GM18499 (cell line): ENCODE results near the gene ARSI.

Experiments
- ATAC-seq: cut with Tn5 transposase; IDR thresholded peaks from one replicate; pipeline ENCODE4 v1.9.1; 2021; ENCODE audit warnings: moderate number of reproducible peaks; ENCODE audit not compliant: insufficient read depth, unreplicated experiment

ARSI gene

DNA sequence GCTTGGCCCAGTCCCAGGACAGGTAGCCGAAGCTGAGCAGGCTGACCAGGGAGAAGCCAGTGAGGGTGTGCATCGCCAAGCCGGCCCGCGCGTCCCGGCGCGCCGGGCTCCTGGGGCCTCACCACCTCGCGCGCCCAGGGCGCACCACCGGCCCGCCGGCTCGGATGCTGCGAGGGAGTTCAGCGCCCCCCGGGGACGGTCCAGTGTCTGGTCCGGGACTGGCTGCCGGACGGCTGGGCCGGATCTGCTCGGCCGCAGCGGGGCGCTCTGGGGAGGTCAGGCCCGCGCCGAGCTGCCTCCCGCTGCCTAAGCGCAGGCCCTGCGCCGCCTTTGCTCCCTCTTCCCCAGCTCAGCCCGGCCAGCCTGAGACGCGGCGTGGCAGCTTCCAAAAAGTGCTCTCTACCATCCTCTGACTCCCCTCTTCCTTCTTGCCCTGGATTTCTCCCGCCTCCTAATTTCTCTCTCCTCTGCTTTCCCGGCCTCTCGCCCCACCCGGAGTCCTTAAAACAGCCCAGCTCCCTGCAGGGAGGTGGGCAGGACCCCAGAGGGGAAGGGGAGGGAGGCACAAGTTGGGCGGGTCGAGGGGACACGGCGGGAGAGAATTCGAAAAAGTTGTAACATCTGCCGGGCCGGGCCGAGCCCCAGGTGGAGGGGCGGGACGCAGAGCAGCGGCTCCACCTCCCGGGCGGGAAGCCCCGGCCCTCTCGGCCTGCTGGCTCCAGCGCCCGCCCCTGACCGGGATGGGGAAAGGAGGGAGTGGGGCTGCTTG lies at the start of gene ARSI:
ARSI (minus strand) TSS at position 605 of the 769 bp plus-strand sequence; CDS start at position 73, 532 bp downstream.
- no peak for ATAC-seq

DNA sequence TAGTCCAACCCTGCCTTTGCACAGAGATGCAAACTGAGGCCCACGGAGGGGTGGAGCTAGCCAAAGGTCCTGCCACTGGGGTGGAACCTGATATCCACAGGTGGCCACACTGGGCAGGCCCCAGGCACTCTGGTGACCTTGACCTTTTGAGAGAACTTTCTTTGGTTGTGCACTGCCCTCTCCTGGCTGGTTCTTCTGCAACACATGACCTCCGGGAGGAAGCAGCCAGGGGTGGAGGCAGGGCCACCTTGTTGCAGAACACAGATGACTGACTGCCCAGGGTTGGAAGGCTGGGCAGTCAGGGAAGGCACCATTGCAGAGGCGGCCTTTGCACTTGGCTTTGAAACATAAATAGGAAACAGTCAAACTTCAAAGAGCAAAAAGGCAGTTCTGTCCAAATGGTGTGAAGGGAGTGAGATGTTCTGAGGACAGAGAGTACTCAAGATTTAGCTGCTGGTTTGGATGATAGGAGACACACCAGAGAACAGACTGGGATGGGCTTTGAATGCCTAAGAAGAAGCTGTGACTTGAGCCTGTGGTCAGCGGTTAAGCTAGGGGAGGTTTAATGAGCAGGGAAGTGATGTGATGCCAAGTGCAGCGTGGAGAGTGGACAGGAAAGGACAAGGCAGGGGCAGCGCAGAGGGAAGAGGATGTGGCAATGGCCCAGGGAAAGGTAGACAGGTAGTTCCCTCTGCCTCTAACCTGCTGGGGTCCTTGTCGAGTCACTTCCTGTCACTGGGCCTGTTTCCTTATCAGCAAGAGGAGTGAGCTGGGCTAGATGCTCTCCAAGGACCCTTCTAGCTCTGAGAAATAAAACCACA lies 48.0 kb upstream of the ARSI start:
- ATAC-seq: no peak

DNA sequence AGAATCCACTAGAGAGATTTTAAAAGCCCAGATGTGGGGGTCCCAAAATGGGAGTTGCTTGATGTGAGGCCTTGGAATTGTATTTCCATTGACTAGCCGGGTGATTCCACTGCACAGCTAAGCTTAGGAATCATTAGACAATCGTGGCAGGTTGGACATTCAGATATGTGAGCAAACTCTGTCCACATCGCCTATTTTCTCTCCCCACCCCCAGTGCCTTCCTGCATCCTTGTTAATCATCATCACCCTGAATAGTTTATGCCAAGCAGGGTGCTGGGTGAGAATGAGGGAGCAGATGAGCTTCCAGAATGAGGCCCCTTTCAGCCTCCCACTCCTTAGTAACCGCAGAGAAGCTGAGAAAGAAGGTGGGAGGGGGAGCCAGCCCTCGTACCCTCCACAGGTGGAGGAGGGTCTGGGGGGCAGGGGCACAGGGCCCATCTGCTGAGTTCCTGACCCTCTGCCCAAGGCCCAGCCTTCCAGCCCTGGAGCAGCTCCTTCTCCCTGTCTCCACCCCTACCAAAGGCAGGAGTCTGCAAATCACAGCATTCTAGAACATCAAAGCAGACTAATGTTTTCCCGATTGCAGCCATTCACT lies 47.1 kb upstream of the ARSI start:
- ATAC-seq: no peak

DNA sequence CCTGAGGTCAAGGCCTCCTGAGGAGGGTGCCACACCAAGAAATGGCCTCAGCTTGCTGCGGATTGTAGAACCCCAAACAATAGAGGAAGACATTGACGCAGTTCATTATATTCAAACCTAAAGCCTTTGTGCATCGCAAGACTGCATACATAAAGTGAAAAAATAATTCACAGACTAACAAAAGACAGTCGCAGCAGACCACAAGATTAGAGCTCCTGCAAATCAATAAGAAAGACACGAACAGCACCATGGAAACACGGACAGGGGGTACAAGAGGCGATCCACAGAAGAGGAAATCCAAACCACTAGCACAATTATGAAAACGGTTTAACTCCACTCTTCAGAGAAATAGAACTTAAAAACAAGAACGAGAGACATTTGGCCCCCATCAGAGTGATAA lies 44.7 kb upstream of the ARSI start:
- no peak for ATAC-seq

DNA sequence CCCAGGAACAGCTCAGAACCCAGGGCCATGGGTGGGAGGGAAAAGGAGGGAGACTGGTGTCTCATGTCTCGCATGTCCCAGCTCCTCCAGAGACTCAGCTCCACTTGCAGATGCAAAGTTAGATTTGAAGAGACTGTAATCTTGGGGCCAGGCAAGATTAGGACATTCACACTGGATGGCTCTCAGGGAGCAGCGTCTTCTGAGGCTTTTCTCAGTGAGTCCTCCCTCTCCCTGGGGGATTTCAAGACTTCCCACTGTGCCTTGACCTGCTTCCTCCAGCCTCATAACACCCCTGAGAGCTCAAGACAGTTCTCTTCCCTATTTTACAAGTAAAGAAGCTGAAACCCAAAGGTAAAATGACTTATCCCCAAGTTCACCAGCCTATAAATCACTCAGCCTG lies 44.3 kb upstream of the ARSI start:
- ATAC-seq: no peak

DNA sequence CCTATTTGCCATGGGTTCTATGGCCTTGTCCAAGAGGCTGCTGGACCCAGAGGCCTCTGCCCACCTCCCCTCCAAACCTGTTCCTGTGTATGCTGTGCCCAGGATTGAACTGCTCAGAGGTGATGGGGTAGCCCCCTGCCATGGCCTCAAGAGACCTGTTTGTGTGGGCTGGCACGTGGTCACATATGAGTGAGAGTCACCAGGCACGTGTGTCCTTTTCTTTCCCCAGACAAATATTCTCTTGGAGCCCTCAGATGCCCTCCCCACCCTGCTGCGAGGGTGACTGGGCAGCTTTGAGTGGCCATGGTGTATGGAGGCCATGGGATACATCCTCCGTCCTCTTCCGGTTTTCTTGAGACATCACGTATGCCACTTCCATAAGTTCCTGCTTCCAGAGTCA lies 43.9 kb upstream of the ARSI start:
- no peak for ATAC-seq

DNA sequence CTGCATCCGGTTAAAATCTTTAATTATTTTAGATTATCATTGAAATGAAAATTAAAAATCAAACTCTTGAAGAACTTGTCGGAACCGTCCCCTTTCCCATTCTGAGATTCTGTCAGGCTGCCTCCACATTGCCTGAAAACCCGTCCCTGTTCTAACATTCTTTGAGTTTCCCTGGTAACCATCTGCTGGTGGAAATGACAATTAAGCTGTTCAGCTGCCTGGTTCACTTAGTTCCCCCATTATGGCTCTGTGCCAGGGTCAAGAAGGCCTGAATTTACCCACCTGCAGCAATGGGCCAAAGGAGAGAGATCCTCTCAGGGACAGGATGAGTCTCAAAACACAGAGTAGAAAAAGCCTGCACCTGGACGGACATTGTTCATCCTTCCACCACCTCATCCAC lies 43.0 kb upstream of the ARSI start:
- no peak for ATAC-seq

DNA sequence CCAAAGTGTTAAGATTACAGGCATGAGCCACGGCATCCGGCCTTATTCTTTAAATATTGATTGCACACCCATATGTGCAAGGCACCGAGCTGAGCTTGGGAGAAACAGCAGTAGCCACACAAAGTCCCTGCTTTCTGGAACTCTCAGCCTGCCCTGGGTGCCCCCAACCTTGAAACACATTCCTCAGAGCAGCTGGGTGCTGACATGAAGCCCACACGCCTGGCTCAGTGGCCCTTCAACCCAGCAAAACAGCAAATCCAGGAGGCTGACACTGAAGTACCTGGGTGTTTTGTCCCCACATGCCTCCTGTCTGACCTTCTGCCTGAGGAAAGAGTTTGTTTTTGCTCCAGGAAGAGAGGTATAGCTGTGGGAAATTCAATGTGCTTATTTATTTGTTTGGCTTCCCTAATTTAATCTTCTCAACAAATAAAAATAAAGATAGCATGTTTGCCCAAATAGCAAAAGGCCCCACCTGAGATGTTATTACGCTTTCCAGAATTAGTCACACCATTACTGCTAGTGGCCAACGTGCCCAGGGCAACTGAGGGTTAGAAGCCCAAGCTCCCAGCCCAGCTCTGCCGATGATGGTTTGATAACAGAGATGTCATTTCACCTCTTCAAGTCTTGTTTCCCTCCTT lies 41.4 kb upstream of the ARSI start:
- no peak for ATAC-seq

DNA sequence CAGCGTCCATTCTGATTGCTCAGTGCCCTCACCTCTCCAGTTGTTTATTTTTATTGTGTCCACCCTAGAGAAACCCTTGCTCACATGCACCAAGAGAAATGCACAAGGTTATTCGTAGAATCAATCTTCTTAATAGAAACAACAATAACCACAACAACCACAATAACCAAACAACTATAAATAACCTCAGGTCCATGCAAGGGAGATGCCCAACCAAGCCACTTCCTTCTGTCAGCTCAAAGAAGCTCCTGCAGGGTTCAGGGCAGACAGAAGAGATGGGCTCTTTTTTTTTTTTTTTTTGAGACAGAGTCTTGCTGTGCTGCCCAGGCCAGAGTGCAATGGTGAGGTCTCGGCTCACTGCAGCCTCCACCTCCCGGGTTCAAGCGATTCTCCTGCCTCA lies 39.9 kb upstream of the ARSI start:
- no peak for ATAC-seq

DNA sequence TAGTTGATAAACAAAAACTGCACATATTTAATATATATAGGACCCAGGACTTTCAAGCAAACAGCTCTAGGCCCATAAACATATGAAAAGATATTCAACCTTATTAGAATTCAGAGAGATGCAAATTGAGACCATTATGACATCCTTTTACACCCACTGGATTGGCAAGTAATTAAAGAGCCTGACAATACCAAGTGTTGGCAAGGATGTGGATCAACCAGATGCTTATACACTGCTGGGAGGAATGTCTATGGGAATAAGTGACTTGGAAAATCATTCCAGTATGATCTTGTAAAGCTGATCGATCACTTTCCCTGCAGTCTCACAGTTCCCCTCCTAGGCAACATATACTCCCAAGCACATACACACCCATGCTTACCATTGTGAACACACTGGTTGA lies 39.3 kb upstream of the ARSI start:
- no peak for ATAC-seq

DNA sequence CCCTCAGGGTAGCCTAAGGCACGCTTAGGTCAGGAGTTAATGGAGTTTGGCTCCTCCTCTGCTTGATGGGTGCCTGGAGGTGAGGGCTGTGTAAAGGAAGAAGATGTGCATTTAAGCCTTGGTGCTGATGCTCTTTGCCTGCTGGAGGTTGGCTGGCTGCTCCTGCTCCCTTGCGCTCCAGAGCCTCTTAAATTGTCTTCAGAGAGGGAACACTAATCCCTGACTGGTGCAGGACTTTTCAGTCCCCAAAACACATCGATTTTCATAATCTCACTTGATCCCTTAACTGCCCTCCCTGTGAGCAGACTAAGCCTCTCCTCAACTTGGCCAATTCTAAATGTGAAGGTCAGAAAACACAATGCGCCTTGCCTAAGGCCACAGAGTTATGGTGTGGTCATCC lies 38.6 kb upstream of the ARSI start:
- no peak for ATAC-seq

DNA sequence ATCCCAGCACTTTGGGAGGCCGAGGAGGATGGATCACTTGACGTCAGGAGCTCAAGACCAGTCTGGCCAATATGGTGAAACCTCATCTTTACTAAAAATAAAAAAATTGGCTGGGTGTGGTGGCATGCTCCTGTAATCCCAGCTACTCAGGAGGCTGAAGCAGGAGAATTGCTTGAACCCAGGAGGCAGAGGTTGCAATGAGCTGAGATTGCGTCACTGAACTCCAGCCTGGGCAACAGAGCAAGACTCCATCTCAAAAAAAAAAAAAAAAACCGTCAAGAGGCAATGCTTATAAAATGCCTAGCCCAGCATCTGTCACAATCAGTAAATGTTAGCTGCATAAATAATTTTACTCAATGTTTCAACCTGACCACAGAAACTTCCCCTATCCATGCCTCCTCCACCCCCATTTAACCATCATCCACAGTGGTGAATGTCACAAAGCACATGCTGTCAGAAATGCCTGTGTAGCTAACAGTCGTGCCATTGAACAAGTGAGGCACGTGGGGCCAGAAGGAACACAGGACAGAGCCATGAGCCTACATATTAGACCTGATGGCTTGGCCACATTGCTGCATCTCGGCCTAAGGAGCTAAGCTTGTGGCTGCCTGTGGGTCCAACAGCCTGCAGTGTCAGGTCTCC lies 38.0 kb upstream of the ARSI start:
- no peak for ATAC-seq

DNA sequence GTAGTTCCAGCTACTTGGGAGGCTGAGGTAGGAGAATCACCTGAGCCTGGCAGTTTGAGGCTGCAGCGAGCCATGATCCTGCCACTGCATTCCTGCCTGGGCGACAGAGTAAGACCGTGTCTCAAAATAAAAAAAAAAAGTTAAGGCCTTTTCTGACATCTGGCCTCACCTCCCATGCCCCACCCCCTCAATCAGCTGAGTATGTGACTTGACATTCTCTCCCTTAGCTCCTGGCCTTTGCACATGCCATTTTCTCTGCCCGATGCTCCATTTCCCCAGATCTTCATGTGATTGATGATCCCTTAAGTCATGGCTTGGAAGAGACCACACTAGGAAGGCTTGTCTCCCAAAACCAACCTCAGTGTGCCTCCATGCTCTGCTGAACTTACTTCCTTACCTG lies 37.1 kb upstream of the ARSI start:
- no peak for ATAC-seq

DNA sequence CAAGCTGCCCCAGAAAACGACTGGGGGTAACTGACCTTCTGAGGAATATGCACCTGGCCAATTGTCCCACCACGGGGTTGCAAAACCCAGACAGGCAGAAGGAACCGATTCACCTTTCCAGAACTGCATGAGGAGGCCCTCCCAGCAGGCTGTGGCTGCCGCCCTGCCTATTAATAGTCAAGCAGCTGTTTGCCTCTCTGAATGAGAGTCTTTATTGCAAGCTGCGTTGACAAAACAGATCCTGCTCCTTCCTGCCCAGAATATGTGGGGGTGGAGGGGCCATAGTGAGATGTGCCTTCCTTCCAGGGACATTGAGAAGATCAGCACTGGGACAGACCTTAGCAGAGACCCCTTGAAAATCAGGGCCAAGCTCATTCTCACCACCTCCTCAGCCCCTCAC lies 36.5 kb upstream of the ARSI start:
- ATAC-seq: no peak

DNA sequence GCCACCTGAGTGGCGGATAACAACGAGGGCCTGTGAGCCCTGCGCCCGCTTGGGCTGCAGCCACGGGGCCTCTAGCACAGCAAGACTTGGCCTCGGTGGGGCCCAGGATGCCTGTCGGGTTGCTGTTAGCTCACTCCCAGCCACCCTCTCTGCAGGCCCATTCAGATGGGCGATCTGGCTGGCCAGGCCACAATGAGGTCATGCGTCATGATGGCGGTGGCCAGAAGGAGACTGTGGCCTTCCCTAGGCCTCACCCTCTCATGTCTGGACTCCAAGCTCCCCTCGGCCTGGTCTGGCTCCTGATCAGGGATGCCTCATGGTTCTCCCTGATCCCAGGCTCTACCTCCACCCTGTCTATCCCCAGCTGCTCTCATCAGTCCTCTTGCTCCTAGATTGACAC lies 35.8 kb upstream of the ARSI start:
- ATAC-seq: no peak

DNA sequence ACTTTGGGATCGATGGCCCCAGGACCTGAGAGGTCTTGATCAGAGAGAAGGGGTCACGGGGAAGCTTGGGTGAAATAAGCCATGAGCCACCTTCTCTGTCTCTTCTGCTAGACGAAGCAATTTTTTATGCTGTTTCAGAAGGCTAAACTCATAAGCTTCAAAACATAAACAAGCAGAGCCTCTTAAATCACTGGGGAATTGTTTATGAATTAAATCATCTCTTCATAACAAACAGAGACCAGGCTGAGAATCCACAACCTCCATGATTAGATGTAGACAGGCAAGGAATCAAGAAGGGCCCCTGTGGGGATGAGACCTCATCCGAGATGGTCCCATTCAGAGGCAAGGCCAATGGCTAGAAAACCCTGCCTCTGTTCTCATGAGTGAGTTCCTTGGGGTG lies 33.1 kb upstream of the ARSI start:
- no peak for ATAC-seq

DNA sequence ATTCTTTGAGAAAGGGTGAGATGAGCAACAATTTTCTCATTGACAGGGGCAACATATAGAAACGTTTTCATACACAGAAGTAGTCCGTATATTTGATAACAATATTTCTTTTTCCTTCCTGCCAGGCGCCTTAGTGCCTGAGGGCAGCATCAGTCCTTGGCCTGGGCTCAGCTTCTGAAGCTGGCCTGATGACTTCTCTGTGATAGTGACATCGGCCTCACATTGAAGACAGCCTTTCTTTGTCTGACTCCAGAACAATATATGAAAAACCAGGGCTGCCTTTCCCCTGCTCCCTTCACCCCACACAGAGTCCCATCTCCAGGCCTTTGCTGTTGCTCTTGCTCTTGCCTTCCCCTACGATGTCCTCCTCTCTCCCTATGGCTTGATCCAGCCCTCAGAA lies 30.7 kb upstream of the ARSI start:
- no peak for ATAC-seq

DNA sequence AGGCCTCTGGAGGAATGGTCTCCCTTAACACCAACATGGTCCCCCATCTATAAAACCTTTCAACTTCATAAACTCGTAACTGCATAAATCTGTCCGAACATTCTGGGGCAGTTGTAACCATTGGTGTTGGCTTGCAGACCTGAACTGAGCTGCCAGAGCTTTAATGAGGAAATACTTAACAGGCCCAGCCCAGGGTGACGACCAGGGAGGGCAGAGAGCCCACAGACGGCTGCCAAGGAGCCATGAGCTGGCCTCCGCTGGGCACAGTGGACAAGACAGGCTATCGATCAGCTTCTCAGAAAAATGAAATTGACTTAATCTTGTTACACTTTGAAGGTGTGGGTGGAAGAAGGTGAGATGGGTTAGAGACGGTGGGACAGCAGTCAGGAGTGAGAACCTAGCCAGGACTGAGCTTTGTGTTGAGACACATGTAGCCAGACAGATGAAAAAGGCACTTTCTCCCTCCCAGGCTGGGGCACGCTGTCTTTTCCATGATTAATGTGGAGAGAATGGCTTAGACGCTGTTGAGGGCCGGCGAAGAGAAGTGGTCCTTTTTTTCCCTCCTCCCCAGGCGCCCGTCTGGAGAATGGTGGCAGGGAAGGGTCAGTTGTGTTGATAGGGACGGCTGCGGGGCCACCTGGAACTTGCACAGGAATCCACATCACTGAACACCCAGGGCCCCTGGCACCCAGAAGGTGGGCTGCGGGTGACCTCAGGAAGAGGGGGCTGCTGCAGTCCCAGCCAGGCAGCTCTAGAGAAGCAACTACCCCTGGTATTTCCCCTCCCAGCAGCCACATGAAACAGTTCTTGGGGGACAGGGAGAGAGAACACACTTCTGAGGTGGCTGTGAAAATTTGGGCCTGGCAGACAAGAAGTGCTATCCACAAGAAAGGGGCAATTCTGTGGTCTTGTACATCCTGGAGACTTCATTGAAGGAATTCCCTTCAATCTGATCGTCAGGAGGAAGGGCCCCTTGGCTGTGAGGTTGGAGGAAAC lies 27.5 kb upstream of the ARSI start:
- no peak for ATAC-seq

DNA sequence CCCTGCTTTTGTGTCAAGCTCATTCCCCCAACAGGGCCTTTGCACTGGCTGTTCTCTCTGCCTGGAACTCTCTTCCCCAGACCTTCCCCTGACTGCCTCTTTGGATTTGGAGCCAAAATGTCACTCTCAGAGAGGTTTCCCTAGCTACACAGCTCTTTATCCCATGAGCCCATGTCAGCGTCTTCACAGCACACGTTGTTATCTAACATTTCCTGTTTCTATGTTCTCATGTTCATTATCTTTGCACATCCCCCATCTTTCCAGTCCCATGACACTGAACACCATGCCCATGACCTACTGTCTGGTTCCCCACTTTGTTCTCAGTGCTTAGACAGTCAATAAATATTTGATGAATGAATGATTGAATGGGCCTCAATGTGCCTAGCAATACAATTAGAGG lies 26.3 kb upstream of the ARSI start:
- no peak for ATAC-seq
